Epithelial cell of umbilical artery (primary cell): ENCODE measurements around the gene LTN1. TPM values are rescaled to one million over a fixed set of nuclear protein-coding genes. Genes with fewer than 3 reads are reported as not detected.

ENCODE experiments used
- total RNA-seq: library from RNA; depleted of rRNA; stranded (reverse); fragments of >200 nt; gene quantifications from 2 replicates; pipeline ENCODE4 v1.2.3, GENCODE V29; 2014

The LTN1 gene
- total RNA-seq = 26.6 and 31.6 TPM in 2 replicates

DNA sequence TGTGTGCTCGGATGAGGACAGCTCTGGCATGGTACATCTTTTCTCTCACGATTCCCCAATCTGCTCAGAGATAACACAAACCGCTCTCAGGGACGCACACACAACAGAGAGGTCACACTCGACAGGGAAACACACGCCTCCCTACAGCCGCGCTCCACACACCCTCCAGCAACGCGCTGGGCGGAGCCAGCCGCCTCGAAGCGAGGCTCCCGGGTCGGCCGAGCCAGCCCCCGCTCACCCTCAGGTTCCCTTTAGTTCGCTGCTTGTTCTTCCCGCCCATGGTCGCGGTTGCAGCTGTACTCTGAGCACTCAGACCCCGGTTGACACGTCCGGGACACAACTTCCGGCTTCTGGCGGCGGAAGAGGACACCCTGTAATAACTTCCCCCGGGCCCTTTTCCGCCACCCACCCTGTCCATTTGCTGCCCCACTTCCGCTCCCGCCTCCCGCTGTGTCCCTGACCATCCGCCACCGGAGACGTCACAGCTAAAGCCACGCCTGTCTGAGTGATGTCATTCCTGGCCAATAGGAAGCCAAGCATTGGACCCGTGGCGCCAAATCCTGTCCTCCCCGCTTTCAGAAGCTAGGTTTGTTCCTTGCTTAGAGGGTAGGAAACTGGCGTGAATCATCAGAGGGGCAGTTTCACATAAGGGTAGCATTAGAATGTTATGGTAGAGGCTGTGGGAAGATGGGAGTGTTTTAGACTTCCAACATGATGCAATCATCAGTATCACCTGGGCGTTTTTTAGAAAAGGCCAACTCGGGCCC lies at the start of gene LTN1:
Gene LTN1 (minus strand): TSS at position 352 of the 767 bp plus-strand sequence. CDS start 72 bp downstream, at position 280.

DNA sequence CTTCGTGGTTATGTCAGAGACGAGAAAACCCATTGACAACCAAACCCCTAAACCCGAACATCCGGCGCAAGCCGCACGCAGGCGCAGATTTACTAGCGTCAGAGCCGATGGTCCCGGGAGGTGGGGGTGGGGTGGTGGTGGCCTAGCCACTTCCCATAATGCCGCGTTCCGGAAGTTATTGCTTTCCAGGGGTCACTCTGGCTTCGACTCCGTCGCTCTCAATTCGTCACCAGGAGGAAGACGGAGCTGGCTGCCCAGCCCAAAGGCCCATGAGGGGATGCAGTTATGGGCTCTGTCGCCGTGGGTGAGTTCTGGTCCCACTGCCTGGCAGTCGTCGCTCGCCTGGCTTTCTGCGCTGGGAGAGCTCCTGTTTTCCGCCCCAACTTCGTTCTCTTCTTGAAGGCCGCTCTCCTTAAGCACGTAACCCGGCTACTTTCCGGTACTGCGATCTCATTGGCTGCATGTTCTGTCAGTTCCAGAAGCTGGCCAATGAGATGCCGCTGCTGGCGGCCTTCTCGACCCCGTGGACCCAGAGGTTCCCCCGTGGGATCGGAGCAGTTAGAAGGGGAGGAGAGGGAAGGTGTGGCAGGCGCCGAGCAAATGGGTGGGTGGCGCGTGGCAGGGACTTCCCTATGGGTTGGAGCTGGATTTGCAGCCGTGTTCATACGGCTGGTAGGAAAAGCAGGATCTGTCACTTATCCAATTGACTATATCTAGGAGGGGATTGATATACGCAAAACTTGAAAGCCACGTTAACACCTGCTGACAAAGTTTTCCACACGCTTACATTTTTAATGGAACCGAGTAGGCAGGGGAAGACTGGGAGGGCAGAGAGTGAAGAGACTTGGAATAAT lies 32.0 kb upstream of the LTN1 start, which contains the start of gene USP16:
Gene USP16 (plus strand): TSS at position 195 of the 854 bp plus-strand sequence. CDS start 3,246 bp downstream, outside the sequence.

Other genes starting within 250 kb of the LTN1 start
- gene RWDD2B, start 26.5 kb upstream of the LTN1 start, total RNA-seq = 14.0 and 24.9 TPM in 2 replicates
- 37.4 and 43.2 TPM in 2 replicates for gene USP16, start 31.8 kb upstream of the LTN1 start, total RNA-seq
- 395 and 458 TPM in 2 replicates for gene CCT8, start 80.8 kb upstream of the LTN1 start, total RNA-seq
- 3.5 and 3.6 TPM in 2 replicates for gene MAP3K7CL, start 137.8 kb upstream of the LTN1 start, total RNA-seq